SU-DHL-6 (cell line): ENCODE measurements around the gene STK11.
A peak's percentile ranks its signal among the peaks of the same experiment; 100 is the strongest.

Experiments used
- H2AFZ ChIP-seq: fragments of 200-600 bp; sonication (generic); 2 replicates; pipeline ENCODE4 v1.6.1; 2014; ENCODE audit warnings: low read depth, mild to moderate bottlenecking, moderate library complexity, mixed read lengths, antibody characterized with exemption, low read length; ENCODE audit not compliant: severe bottlenecking
- H3F3A ChIP-seq: fragments of 200-600 bp; shearing (Covaris generic); 2 replicates; pipeline ENCODE4 v1.6.0; 2016; ENCODE audit warnings: antibody characterized with exemption, mild to moderate bottlenecking; ENCODE audit not compliant: insufficient read depth
- H3K27ac ChIP-seq: fragments of 200-600 bp; sonication (generic); 2 replicates; pipeline ENCODE4 v1.5.1; 2016; ENCODE audit warnings: low read depth, mild to moderate bottlenecking, low read length, moderate library complexity, mixed read lengths
- H3K27me3 ChIP-seq: fragments of 200-600 bp; sonication (generic), shearing (Covaris generic); 2 replicates; pipeline ENCODE4 v1.6.0; 2014; ENCODE audit warnings: mild to moderate bottlenecking, low read length
- H3K36me3 ChIP-seq: fragments of 200-600 bp; sonication (generic); 2 replicates; pipeline ENCODE4 v1.6.1; 2014; ENCODE audit warnings: mild to moderate bottlenecking, low read length, mixed read lengths
- H3K4me2 ChIP-seq: fragments of 300-600, 200-600 bp; shearing (Covaris generic), sonication (generic); 2 replicates; pipeline ENCODE4 v1.6.0; 2014; ENCODE audit warnings: low read length, low read depth, mild to moderate bottlenecking; ENCODE audit not compliant: poor library complexity, severe bottlenecking
- H3K4me3 ChIP-seq: fragments of 200-600 bp; sonication (generic); 2 replicates; pipeline ENCODE4 v1.5.1; 2014; ENCODE audit warnings: antibody characterized with exemption, low read length, mild to moderate bottlenecking, mixed read lengths; ENCODE audit not compliant: insufficient read depth, poor library complexity, severe bottlenecking
- H3K79me2 ChIP-seq: fragments of 200-600 bp; sonication (generic); 2 replicates; pipeline ENCODE4 v1.6.1; 2014; ENCODE audit warnings: mild to moderate bottlenecking, low read length, moderate library complexity; ENCODE audit not compliant: insufficient read depth
- H3K9ac ChIP-seq: fragments of 200-600 bp; sonication (generic); 2 replicates; pipeline ENCODE4 v1.7.0; 2014; ENCODE audit warnings: mild to moderate bottlenecking, low read length
- H3K9me2 ChIP-seq: fragments of 200-600 bp; sonication (generic); replicated peaks from 2 replicates; pipeline ENCODE4 v1.6.1; 2014; ENCODE audit warnings: low read length; ENCODE audit not compliant: insufficient read depth
- H3K9me3 ChIP-seq: fragments of 200-600 bp; sonication (generic); 2 replicates; pipeline ENCODE4 v1.6.1; 2014; ENCODE audit warnings: low read length, mixed read lengths; ENCODE audit not compliant: insufficient read depth
- H4K20me1 ChIP-seq: fragments of 200-600 bp; sonication (generic); 2 replicates; pipeline ENCODE4 v1.6.1; 2014; ENCODE audit warnings: low read depth, mild to moderate bottlenecking, antibody characterized with exemption, low read length, moderate library complexity, mixed read lengths
- CTCF ChIP-seq: fragments of 200-600 bp; sonication (generic); IDR thresholded peaks from one replicate; pipeline ENCODE4 v1.5.1; 2017; ENCODE audit warnings: antibody characterized with exemption, mild to moderate bottlenecking, low read length, moderate library complexity; ENCODE audit not compliant: insufficient read depth, poor library complexity, severe bottlenecking
- EZH2phosphoT487 ChIP-seq: fragments of 200-600 bp; sonication (generic), shearing (Covaris generic); conservative IDR thresholded peaks from 2 replicates; pipeline ENCODE4 v1.6.1; 2018; ENCODE audit warnings: mild to moderate bottlenecking, antibody characterized with exemption, low read length, moderate library complexity, mixed read lengths

STK11 gene

GRCh38 chr19:1240925-1241324 lies 35.3 kb downstream of the STK11 start:
- Histone ChIP-seq H3K9me2 (no peaks in the 10 kb centered on the region), H2AFZ (peak overlapping the region; percentile 42), H3F3A (peaks cover 32% of the 10 kb centered on the region), H3K27ac (peak overlapping the region; percentile 69), H3K9ac (peak overlapping the region; percentile 99), H3K4me2 (peak overlapping the region; percentile 59), H3K79me2 (peaks cover 11% of the 10 kb centered on the region; the same call in 1 of the 2 replicates), H3K27me3 (no peaks in the 10 kb centered on the region), H4K20me1 (no peaks in the 10 kb centered on the region), H3K4me3 (peak overlapping the region; percentile 25), H3K9me3 (no peaks in the 10 kb centered on the region), H3K36me3 (no peaks in the 10 kb centered on the region)
- TF ChIP-seq EZH2phosphoT487, result no peak
- TF ChIP-seq CTCF, result no peak

GRCh38 chr19:1241417-1242095 lies 36.0 kb downstream of the STK11 start, which contains the start of gene ATP5F1D:
Gene ATP5F1D, plus strand, starts transcription at chr19:1241751. Its CDS starts 100 bp downstream, at chr19:1241851.
- Histone ChIP-seq H3K9me3 (no peaks in the 10 kb centered on the region), H2AFZ (peak within 1 kb of the TSS; percentile 42), H3K4me2 (peak within 1 kb of the TSS; percentile 84), H3K36me3 (no peaks in the 10 kb centered on the region), H3K9me2 (no peaks in the 10 kb centered on the region), H3F3A (peaks cover 32% of the 10 kb centered on the region), H3K4me3 (peak within 1 kb of the TSS; percentile 75), H3K9ac (peak within 1 kb of the TSS; percentile 99), H4K20me1 (no peaks in the 10 kb centered on the region), H3K79me2 (peaks cover 11% of the 10 kb centered on the region; the same call in 1 of the 2 replicates), H3K27ac (peak within 1 kb of the TSS; percentile 69), H3K27me3 (no peaks in the 10 kb centered on the region)
- TF ChIP-seq EZH2phosphoT487 (no peak), CTCF (no peak)

GRCh38 chr19:1243768-1244692 lies 38.5 kb downstream of the STK11 start:
- Histone ChIP-seq H3K4me2 (peak overlapping the region; percentile 84), H3K9ac (peak overlapping the region; percentile 53), H3K9me3 (no peaks in the 10 kb centered on the region), H4K20me1 (no peaks in the 10 kb centered on the region), H3K27ac (peak overlapping the region; percentile 66), H2AFZ (no peak overlapping the region), H3K36me3 (no peaks in the 10 kb centered on the region), H3K27me3 (no peaks in the 10 kb centered on the region), H3K4me3 (peak overlapping the region; percentile 18), H3K79me2 (peaks cover 11% of the 10 kb centered on the region; the same call in 1 of the 2 replicates), H3K9me2 (no peaks in the 10 kb centered on the region), H3F3A (peaks cover 31% of the 10 kb centered on the region)
- TF ChIP-seq EZH2phosphoT487 (no peak), CTCF (peak; percentile 84)
